Right kidney (tissue), 9 donors: ENCODE results near the gene RBFOX2.
"Not testable (repeated sequence)": the region's sequence is repeated elsewhere in the genome, so short reads cannot be mapped to it uniquely, and the experiment has no call there.

ENCODE experiments used
- DNase-seq: peaks from one replicate; pipeline ENCODE4 v3.0.0-alpha.2; 2016
- long read RNA-seq, 8 donors: transcript quantifications; one replicate each; lab custom pipeline, GENCODE V29; 2026

RBFOX2 gene
- long read RNA-seq, donor 1, full-length matches to known transcripts = 12 of 26 reads
- long read RNA-seq, donor 1, partial matches to known transcripts = 14 of 26 reads
- long read RNA-seq, donor 1, other reads (novel, unspliced or antisense) = 0 of 26 reads
- long read RNA-seq, donor 2, full-length matches to known transcripts = 6 of 6 reads
- long read RNA-seq, donor 2, partial matches to known transcripts = 0 of 6 reads
- long read RNA-seq, donor 2, other reads (novel, unspliced or antisense) = 0 of 6 reads
- long read RNA-seq, donor 3, full-length matches to known transcripts = 3 of 3 reads
- long read RNA-seq, donor 3, partial matches to known transcripts = 0 of 3 reads
- long read RNA-seq, donor 3, other reads (novel, unspliced or antisense) = 0 of 3 reads
- long read RNA-seq, donor 4, partial matches to known transcripts = 2,347 of 2,353 reads
- long read RNA-seq, donor 4, other reads (novel, unspliced or antisense) = 0 of 2,353 reads
- long read RNA-seq, donor 5, full-length matches to known transcripts = 11 of 24 reads
- long read RNA-seq, donor 5, partial matches to known transcripts = 7 of 24 reads
- long read RNA-seq, donor 5, other reads (novel, unspliced or antisense) = 6 of 24 reads
- long read RNA-seq, donor 6, partial matches to known transcripts = 3,036 of 3,043 reads
- long read RNA-seq, donor 6, other reads (novel, unspliced or antisense) = 0 of 3,043 reads
- long read RNA-seq, donor 7, partial matches to known transcripts = 33 of 44 reads
- long read RNA-seq, donor 7, other reads (novel, unspliced or antisense) = 0 of 44 reads
- long read RNA-seq, donor 8, partial matches to known transcripts = 2,325 of 2,334 reads
- long read RNA-seq, donor 8, other reads (novel, unspliced or antisense) = 0 of 2,334 reads

GRCh38 chr22:36028646-36029405 lies at the start of gene RBFOX2:
TSS of gene RBFOX2 (minus strand) at chr22:36028824. CDS start at chr22:36028425, 399 bp downstream.
- peak; percentile 78 for DNase-seq

- no peak for DNase-seq
These were observed 48.6 kb upstream of the RBFOX2 start for GRCh38 chr22:36077271-36077670.

- DNase-seq = no peak
These were observed 47.1 kb upstream of the RBFOX2 start for GRCh38 chr22:36075724-36076123.

GRCh38 chr22:36075230-36075629 lies 46.6 kb upstream of the RBFOX2 start:
- no peak for DNase-seq

- no peak for DNase-seq
These were observed 44.9 kb upstream of the RBFOX2 start for GRCh38 chr22:36073476-36073875.

- not testable (repeated sequence) for DNase-seq
These were observed 42.0 kb upstream of the RBFOX2 start for GRCh38 chr22:36070645-36071044.

GRCh38 chr22:36069368-36069767 lies 40.7 kb upstream of the RBFOX2 start:
- no peak for DNase-seq

- no peak for DNase-seq
These were observed 40.2 kb upstream of the RBFOX2 start for GRCh38 chr22:36068776-36069344.

- DNase-seq = no peak
These were observed 38.6 kb upstream of the RBFOX2 start for GRCh38 chr22:36067235-36067558.

GRCh38 chr22:36065775-36066544 lies 37.3 kb upstream of the RBFOX2 start:
- DNase-seq = peak; percentile 96

- no peak for DNase-seq
These were observed 36.8 kb upstream of the RBFOX2 start for GRCh38 chr22:36065462-36065774.

GRCh38 chr22:36064358-36064757 lies 35.7 kb upstream of the RBFOX2 start:
- no peak for DNase-seq

GRCh38 chr22:36056980-36057379 lies 28.4 kb upstream of the RBFOX2 start:
- no peak for DNase-seq

GRCh38 chr22:36055376-36056295 lies 27.0 kb upstream of the RBFOX2 start:
- DNase-seq = no peak

GRCh38 chr22:36054446-36054845 lies 25.8 kb upstream of the RBFOX2 start:
- not testable (repeated sequence) for DNase-seq

GRCh38 chr22:36053242-36054147 lies 24.9 kb upstream of the RBFOX2 start:
- no peak for DNase-seq

GRCh38 chr22:36052505-36052941 lies 23.9 kb upstream of the RBFOX2 start:
- DNase-seq = no peak

- DNase-seq = no peak
These were observed 21.0 kb upstream of the RBFOX2 start for GRCh38 chr22:36049678-36049997.

- no peak for DNase-seq
These were observed 20.5 kb upstream of the RBFOX2 start for GRCh38 chr22:36048911-36049677.
